Esophagus muscularis mucosa (tissue), 4 donors: ENCODE results near the gene FBXO4.

Experiments
- EP300 ChIP-seq: sonication (generic); formaldehyde crosslinking; IDR thresholded peaks from one replicate; pipeline ENCODE4 v1.6.1; 2017; ENCODE audit warnings: antibody characterized with exemption
- POLR2A ChIP-seq: fragments of 450-650 bp; IDR thresholded peaks from one replicate; pipeline ENCODE4 v1.6.1; 2017; ENCODE audit warnings: antibody characterized with exemption, moderate library complexity, mild to moderate bottlenecking, low read depth
- TF ChIP-seq, protein P1 (sequence below), 3 experiments: fragments of 200-600 bp in 2 of 3; fragments of 450-650 bp in 1 of 3; sonication (generic) in 2 of 3; IDR thresholded peaks; one replicate each; pipeline ENCODE4 v1.5.1; 2017 to 2019; ENCODE audit warnings: antibody characterized with exemption in 3 of 3, mild to moderate bottlenecking in 2 of 3, moderate library complexity in 1 of 3

GRCh38 chr5:41908374-41909079, 16.6 kb upstream of the FBXO4 start:
- TF ChIP-seq EP300 (no peak), POLR2A (no peak)
- TF ChIP-seq, protein P1, sequence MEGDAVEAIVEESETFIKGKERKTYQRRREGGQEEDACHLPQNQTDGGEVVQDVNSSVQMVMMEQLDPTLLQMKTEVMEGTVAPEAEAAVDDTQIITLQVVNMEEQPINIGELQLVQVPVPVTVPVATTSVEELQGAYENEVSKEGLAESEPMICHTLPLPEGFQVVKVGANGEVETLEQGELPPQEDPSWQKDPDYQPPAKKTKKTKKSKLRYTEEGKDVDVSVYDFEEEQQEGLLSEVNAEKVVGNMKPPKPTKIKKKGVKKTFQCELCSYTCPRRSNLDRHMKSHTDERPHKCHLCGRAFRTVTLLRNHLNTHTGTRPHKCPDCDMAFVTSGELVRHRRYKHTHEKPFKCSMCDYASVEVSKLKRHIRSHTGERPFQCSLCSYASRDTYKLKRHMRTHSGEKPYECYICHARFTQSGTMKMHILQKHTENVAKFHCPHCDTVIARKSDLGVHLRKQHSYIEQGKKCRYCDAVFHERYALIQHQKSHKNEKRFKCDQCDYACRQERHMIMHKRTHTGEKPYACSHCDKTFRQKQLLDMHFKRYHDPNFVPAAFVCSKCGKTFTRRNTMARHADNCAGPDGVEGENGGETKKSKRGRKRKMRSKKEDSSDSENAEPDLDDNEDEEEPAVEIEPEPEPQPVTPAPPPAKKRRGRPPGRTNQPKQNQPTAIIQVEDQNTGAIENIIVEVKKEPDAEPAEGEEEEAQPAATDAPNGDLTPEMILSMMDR (IDR thresholded peaks at IDR 0.05): no peak
